ENCODE results near the gene FAM78A.
A peak's percentile ranks its signal among the peaks of the same experiment; 100 is the strongest.

- no peak for TF ChIP-seq CTCF (IDR thresholded peaks at IDR 0.05 in 8 of 11, conservative IDR thresholded peaks at IDR 0.05 in 3 of 11)
- TF ChIP-seq POLR2AphosphoS5 (IDR thresholded peaks at IDR 0.05): peak in 1 of 3 donors; percentile 17
- TF ChIP-seq POLR2A (IDR thresholded peaks at IDR 0.05): no peak
These were observed 16.3 kb downstream of the FAM78A start for GRCh38 chr9:131259916-131260597.

All from spleen (tissue), 7 donors.